ENCODE measurements around the gene SLAMF1. TPM values are rescaled to one million over a fixed set of nuclear protein-coding genes. Genes with fewer than 3 reads are reported as not detected.

SLAMF1 gene
- total and polyA plus RNA-seq, 8 donors = 0.09 to 2.5 (median 0.18) TPM; not detected in 1

- no peak overlapping the region for H3K4me3 ChIP-seq
- ATAC-seq = no peak
- H3K36me3 ChIP-seq = no peaks in the 10 kb centered on the region
- H3K9me3 ChIP-seq = no peaks in the 10 kb centered on the region
- TF ChIP-seq, protein P1, sequence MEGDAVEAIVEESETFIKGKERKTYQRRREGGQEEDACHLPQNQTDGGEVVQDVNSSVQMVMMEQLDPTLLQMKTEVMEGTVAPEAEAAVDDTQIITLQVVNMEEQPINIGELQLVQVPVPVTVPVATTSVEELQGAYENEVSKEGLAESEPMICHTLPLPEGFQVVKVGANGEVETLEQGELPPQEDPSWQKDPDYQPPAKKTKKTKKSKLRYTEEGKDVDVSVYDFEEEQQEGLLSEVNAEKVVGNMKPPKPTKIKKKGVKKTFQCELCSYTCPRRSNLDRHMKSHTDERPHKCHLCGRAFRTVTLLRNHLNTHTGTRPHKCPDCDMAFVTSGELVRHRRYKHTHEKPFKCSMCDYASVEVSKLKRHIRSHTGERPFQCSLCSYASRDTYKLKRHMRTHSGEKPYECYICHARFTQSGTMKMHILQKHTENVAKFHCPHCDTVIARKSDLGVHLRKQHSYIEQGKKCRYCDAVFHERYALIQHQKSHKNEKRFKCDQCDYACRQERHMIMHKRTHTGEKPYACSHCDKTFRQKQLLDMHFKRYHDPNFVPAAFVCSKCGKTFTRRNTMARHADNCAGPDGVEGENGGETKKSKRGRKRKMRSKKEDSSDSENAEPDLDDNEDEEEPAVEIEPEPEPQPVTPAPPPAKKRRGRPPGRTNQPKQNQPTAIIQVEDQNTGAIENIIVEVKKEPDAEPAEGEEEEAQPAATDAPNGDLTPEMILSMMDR (IDR thresholded peaks at IDR 0.05) = no peak
- H3K27me3 ChIP-seq = no peaks in the 10 kb centered on the region
- no peak for DNase-seq
- intact Hi-C loops (cut with DNase I) = no loop called here
- no peak overlapping the region for H3K27ac ChIP-seq
- H3K4me1 ChIP-seq = peaks cover 0 to 46% of the 10 kb centered on the region in 2 donors
Measured at GRCh38 chr1:160643138-160643537, 3.7 kb downstream of the SLAMF1 start.

DNA sequence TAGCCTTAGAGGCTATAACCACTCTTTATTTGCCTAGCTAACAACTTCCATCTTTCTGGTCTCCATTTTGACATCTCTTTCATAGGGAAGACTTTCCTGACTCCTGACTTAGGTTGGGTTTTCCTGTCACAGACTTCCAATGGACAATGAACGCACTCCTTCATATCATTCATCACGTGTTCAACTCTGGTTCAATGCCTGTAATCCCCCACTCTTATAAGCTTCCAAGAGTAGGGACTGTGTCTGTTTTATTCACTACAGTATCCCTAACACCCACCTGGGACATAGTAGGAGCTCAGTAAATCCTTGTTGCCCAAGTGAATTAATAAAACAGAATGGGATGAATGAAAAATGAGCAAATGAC, 4.6 kb downstream of the SLAMF1 start:
- peaks cover 0 to 44% of the 10 kb centered on the region in 2 donors for H3K4me1 ChIP-seq
- H3K4me3 ChIP-seq = no peak overlapping the region
- no peaks in the 10 kb centered on the region for H3K9me3 ChIP-seq
- H3K36me3 ChIP-seq = no peaks in the 10 kb centered on the region
- ATAC-seq = no peak
- no peak overlapping the region for H3K27ac ChIP-seq
- TF ChIP-seq, protein P1 (IDR thresholded peaks at IDR 0.05) = no peak
- no peaks in the 10 kb centered on the region for H3K27me3 ChIP-seq
- intact Hi-C loops (cut with DNase I) = no loop called here
- DNase-seq = no peak

DNA sequence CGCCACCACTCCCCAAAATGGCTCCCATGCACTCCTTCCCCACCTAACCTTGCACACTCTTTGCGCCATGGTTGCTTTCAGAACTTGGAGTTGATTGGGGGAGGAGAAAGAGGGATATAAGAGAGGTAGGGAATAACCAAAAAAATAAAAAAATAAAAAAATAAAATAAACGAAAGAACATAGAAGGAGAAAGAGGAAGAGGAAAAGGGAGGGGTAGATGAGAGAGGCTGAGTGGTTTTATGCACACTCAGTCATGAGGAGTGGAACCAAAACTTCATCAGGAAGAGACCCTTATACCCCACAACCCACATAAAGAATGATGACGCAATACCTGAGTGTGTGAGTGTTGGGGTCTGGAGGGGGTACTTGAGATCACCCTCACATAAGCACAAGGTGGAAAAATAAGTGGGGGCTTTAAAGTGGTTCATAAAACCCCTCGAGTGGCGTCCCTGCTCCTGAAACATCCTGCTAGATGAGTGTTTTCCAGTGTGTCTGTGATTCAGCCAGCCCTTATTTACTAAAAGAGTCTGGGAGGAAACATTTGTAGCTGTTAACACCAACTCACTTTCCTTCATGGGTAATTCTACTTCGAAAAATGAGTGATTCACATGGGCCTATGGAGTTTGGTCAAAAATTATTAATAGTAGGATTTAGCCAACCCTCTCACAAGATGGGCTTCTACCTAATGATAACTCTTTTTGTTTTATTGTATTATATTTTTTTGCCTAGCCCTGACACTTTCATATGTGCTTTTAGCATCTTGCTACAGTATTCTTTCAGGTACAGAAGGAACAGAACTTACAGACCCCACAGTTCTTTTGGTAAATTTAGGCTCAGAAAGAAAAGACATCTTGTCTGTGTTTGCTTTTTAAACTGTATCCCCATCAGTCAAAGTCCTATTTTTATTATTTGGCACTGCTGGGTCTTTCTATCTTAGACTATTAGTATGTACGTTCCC, 5.2 kb downstream of the SLAMF1 start:
- no peaks in the 10 kb centered on the region for H3K36me3 ChIP-seq
- no peak overlapping the region for H3K4me3 ChIP-seq
- DNase-seq = no peak
- peak; percentile 33 for ATAC-seq
- peaks cover 0 to 38% of the 10 kb centered on the region in 2 donors for H3K4me1 ChIP-seq
- intact Hi-C loops (cut with DNase I) = no loop called here
- TF ChIP-seq, protein P1 (IDR thresholded peaks at IDR 0.05) = no peak
- H3K27ac ChIP-seq = peak overlapping the region in 1 of 2 donors; percentile 23
- no peaks in the 10 kb centered on the region for H3K27me3 ChIP-seq
- H3K9me3 ChIP-seq = no peaks in the 10 kb centered on the region

- Histone ChIP-seq H3K9me3 (no peaks in the 10 kb centered on the region), H3K4me3 (no peak overlapping the region), H3K36me3 (no peaks in the 10 kb centered on the region), H3K27ac (no peak overlapping the region), H3K27me3 (no peaks in the 10 kb centered on the region), H3K4me1 (peaks cover 0 to 27% of the 10 kb centered on the region in 2 donors)
- DNase-seq = no peak
- intact Hi-C loops (cut with DNase I) = no loop called here
- TF ChIP-seq, protein P1 (IDR thresholded peaks at IDR 0.05) = no peak
- no peak for ATAC-seq
Measured at GRCh38 chr1:160640359-160641123, 6.3 kb downstream of the SLAMF1 start.

GRCh38 chr1:160639652-160640051, 7.2 kb downstream of the SLAMF1 start:
- no peaks in the 10 kb centered on the region for H3K36me3 ChIP-seq
- intact Hi-C loops (cut with DNase I) = no loop called here

More at GRCh38 chr1:160639652-160640051, 7.2 kb downstream of the SLAMF1 start:
- Histone ChIP-seq H3K27me3 (no peaks in the 10 kb centered on the region), H3K4me1 (peaks cover 0 to 22% of the 10 kb centered on the region in 2 donors), H3K4me3 (no peak overlapping the region), H3K27ac (no peak overlapping the region), H3K9me3 (no peaks in the 10 kb centered on the region)
- TF ChIP-seq, protein P1 (IDR thresholded peaks at IDR 0.05) = no peak
- DNase-seq (peak in 1 of 4 donors; percentile 10), ATAC-seq (no peak)

All from left lung (tissue), 10 donors.